Smooth muscle cell (in vitro differentiated cells): ENCODE results near the gene PRMT5. TPM values are rescaled to one million over a fixed set of nuclear protein-coding genes. Genes with fewer than 3 reads are reported as not detected.
"Not testable (repeated sequence)": the region's sequence is repeated elsewhere in the genome, so short reads cannot be mapped to it uniquely, and the experiment has no call there.

Experiments used
- DNase-seq: peaks from one replicate; lab custom pipeline; 2025; ENCODE audit not compliant: unreplicated experiment; lab: John Stamatoyannopoulos, UW
- H2AFZ ChIP-seq: fragments of 200-600 bp; sonication (generic); 2 replicates; pipeline ENCODE4 v1.6.0; 2016; ENCODE audit warnings: antibody characterized with exemption, low read depth, mild to moderate bottlenecking
- H3F3A ChIP-seq: fragments of 200-600 bp; sonication (generic); 2 replicates; pipeline ENCODE4 v1.6.0; 2017; ENCODE audit warnings: antibody characterized with exemption, low read depth
- H3K27ac ChIP-seq: fragments of 200-600 bp; sonication (generic); 2 replicates; pipeline ENCODE4 v1.5.1; 2016; ENCODE audit warnings: low read depth, mild to moderate bottlenecking
- H3K27me3 ChIP-seq: fragments of 200-600 bp; sonication (generic); 2 replicates; pipeline ENCODE4 v1.6.1; 2016; ENCODE audit warnings: low read depth, mild to moderate bottlenecking
- H3K36me3 ChIP-seq: fragments of 200-600 bp; sonication (generic); 2 replicates; pipeline ENCODE4 v1.5.1; 2016; ENCODE audit warnings: low read depth
- H3K4me1 ChIP-seq: fragments of 200-600 bp; sonication (generic); 2 replicates; pipeline ENCODE4 v1.5.1; 2016; ENCODE audit warnings: low read depth
- H3K4me2 ChIP-seq: fragments of 200-600 bp; sonication (generic); 2 replicates; pipeline ENCODE4 v1.6.0; 2016; ENCODE audit warnings: mild to moderate bottlenecking
- H3K4me3 ChIP-seq: fragments of 200-600 bp; sonication (generic); 2 replicates; pipeline ENCODE4 v1.5.1; 2016; ENCODE audit warnings: mild to moderate bottlenecking
- H3K79me2 ChIP-seq: fragments of 200-600 bp; sonication (generic); 2 replicates; pipeline ENCODE4 v1.6.0; 2016; ENCODE audit warnings: low read depth, mild to moderate bottlenecking
- H3K9ac ChIP-seq: fragments of 200-600 bp; sonication (generic); 2 replicates; pipeline ENCODE4 v1.6.0; 2016; ENCODE audit warnings: low read depth
- H3K9me3 ChIP-seq: fragments of 200-600 bp; sonication (generic); replicated peaks from 2 replicates; pipeline ENCODE4 v1.5.1; 2016; ENCODE audit warnings: low read depth
- H4K20me1 ChIP-seq: fragments of 200-600 bp; sonication (generic); 2 replicates; pipeline ENCODE4 v1.6.0; 2016; ENCODE audit warnings: low read depth
- whole genome bisulfite sequencing: methylation state at CpG from one replicate; pipeline ENCODE4 v1.1.7; 2016; ENCODE audit warnings: low lambda C conversion rate; 5-methylcytosine and 5-hydroxymethylcytosine counted together
- polyA plus RNA-seq: library from polyadenylated mRNA; unstranded; fragments of >200 nt; fragmentation: Nextera tagmentation; extraction: Ambion mirVana; gene quantifications from 2 replicates; pipeline ENCODE4 v1.2.1, GENCODE V29; 2016
- total RNA-seq: library from RNA; depleted of rRNA; stranded (reverse); fragments of >200 nt; gene quantifications from 2 replicates; pipeline ENCODE4 v1.2.3, GENCODE V29; 2014
- TF ChIP-seq, protein P1 (sequence below): fragments of 200-600 bp; sonication (generic); IDR thresholded peaks from 2 replicates; pipeline ENCODE4 v1.5.1; 2017; ENCODE audit warnings: borderline replicate concordance, mild to moderate bottlenecking, antibody characterized with exemption; ENCODE audit not compliant: insufficient read depth, poor library complexity, severe bottlenecking

PRMT5 gene
- total and polyA plus RNA-seq, 2 experiments from 2014 or later, result 50.3 to 80.0 TPM

DNA sequence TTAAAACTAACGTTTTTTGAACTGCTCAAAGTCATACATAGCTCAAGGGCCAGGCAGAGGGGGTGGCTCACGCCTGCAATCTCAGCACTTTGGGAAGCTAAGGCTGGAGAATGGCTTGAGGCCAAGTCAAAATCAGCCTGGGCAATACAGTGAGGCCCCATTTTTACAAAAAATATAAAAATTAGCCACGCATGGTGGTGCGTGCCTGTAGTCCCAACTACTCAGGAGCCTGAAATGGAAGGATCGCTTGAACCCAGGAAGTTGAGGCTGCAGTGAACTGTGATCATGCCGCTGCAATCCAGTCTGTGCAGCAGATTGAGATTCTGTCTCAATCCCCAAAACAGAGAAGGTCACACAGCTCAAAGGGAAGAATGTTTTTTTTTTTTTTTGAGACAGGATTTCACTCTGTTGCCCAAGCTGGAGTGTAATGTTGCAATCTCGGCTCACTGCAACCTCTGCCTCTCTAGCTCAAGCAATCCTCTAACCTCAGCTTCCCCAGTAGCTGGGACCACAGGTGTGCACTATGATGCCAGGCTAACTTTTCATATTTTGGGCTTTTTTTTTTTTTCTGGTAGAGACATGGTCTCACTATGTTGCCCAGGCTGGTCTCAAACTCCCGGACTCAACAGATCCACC is 13.2 kb downstream of the PRMT5 start:
- Histone ChIP-seq H3K9ac (no peak overlapping the region), H2AFZ (no peak overlapping the region), H3K27ac (no peak overlapping the region), H3K36me3 (no peaks in the 10 kb centered on the region), H3F3A (peaks cover 8% of the 10 kb centered on the region), H3K27me3 (no peaks in the 10 kb centered on the region), H3K4me1 (peaks cover 13% of the 10 kb centered on the region), H3K79me2 (peaks cover 74% of the 10 kb centered on the region), H3K4me3 (no peak overlapping the region), H4K20me1 (peaks cover 3% of the 10 kb centered on the region), H3K4me2 (no peak overlapping the region), H3K9me3 (no peaks in the 10 kb centered on the region)
- DNase-seq, result no peak
- TF ChIP-seq, protein P1, sequence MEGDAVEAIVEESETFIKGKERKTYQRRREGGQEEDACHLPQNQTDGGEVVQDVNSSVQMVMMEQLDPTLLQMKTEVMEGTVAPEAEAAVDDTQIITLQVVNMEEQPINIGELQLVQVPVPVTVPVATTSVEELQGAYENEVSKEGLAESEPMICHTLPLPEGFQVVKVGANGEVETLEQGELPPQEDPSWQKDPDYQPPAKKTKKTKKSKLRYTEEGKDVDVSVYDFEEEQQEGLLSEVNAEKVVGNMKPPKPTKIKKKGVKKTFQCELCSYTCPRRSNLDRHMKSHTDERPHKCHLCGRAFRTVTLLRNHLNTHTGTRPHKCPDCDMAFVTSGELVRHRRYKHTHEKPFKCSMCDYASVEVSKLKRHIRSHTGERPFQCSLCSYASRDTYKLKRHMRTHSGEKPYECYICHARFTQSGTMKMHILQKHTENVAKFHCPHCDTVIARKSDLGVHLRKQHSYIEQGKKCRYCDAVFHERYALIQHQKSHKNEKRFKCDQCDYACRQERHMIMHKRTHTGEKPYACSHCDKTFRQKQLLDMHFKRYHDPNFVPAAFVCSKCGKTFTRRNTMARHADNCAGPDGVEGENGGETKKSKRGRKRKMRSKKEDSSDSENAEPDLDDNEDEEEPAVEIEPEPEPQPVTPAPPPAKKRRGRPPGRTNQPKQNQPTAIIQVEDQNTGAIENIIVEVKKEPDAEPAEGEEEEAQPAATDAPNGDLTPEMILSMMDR, result no peak
- 96% methylated on average over 8 of the region's 8 CpGs for WGBS

DNA sequence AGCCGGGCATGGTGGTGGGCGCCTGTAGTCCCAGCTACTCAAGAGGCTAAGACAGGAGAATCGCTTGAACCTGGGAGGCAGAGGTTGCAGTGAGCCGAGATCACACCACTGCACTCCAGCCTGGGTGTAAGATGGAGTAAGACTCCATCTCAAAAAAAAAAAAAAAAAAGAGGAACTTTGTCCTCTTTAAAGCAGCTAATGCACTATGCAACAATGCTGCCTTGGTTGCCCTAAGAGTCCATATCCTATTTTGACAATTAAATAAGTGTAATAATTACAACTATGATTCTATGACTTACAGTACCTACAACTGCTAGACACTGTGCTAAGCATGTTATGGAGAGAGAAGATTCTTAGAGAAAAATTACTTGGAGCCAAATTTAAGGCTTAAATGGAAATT is 14.3 kb downstream of the PRMT5 start:
- not testable (repeated sequence) for H3K27me3 ChIP-seq, H3K9ac ChIP-seq
- WGBS, result 100% methylated on average over 4 of the region's 4 CpGs

DNA sequence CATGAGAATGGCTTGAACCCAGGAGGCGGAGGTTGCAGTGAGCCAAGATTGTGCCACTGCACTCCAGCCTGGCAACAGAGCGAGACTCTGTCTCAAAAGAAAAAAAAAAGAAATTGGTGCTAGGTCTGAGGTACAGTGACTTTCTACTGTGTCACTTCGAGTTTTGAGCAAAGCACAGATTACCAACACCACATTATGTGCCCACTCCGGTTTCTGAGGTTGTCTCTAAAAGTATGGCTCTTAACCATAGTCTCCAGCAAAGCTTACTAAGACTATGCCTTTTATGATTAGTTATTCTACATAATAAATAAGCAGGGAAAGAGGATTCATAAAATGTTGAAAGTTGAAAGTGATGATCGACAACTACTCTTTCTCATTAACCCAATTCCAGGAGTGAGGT is 18.3 kb downstream of the PRMT5 start:
- peaks cover 3% of the 10 kb centered on the region for H4K20me1 ChIP-seq
- H3K9ac ChIP-seq, result no peak overlapping the region
- TF ChIP-seq, protein P1, result no peak
- H3K27ac ChIP-seq, result no peak overlapping the region
- H3F3A ChIP-seq, result no peaks in the 10 kb centered on the region
- no peak overlapping the region for H3K4me2 ChIP-seq
- DNase-seq, result no peak
- no peaks in the 10 kb centered on the region for H3K27me3 ChIP-seq
- no peak overlapping the region for H3K4me3 ChIP-seq
- peaks cover 64% of the 10 kb centered on the region for H3K79me2 ChIP-seq
- peaks cover 10% of the 10 kb centered on the region for H3K36me3 ChIP-seq
- 96% methylated on average over 5 of the region's 5 CpGs for WGBS
- no peaks in the 10 kb centered on the region for H3K9me3 ChIP-seq
- H3K4me1 ChIP-seq, result no peaks in the 10 kb centered on the region
- no peak overlapping the region for H2AFZ ChIP-seq

More for the DNA sequence above, 14.3 kb downstream of the PRMT5 start:
- H2AFZ ChIP-seq, H3K4me2 ChIP-seq, DNase-seq, H3K4me3 ChIP-seq, H3K27ac ChIP-seq, H3K36me3 ChIP-seq, H3K9me3 ChIP-seq, H3F3A ChIP-seq, H4K20me1 ChIP-seq: not testable (repeated sequence)
- Histone ChIP-seq H3K79me2 (peaks cover 80% of the 10 kb centered on the region), H3K4me1 (peaks cover 13% of the 10 kb centered on the region)

DNA sequence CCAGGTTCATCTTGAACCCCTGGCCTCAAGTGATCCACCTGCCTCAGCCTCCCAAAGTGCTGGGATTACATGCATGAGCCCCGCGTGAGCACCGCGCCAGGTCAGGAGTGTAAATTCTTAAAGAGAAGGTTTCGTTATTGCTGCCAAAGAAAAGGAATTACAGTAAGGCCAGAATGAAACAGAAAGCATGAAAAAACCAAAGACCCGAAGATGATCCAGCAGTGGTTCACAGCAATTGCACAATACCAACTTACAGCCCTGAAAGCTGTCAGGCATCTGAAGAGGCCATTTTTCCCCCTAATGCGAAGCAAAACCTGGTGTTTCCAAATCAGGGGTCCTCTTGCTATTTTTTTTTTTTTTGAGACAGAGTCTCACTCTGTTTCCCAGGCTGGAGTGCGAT is 20.6 kb downstream of the PRMT5 start:
- Histone ChIP-seq H3F3A (peaks cover 3% of the 10 kb centered on the region), H3K4me3 (no peak overlapping the region), H3K9me3 (no peaks in the 10 kb centered on the region), H2AFZ (no peak overlapping the region), H3K4me2 (no peak overlapping the region), H3K27ac (no peak overlapping the region), H4K20me1 (peaks cover 3% of the 10 kb centered on the region), H3K27me3 (no peaks in the 10 kb centered on the region), H3K4me1 (no peaks in the 10 kb centered on the region), H3K36me3 (peaks cover 16% of the 10 kb centered on the region), H3K79me2 (peaks cover 42% of the 10 kb centered on the region), H3K9ac (no peak overlapping the region)
- no peak for DNase-seq
- WGBS, result 89% methylated on average over 8 of the region's 8 CpGs
- TF ChIP-seq, protein P1, result no peak
